ENCODE measurements around the gene CALML5.
"Not testable (repeated sequence)": the region's sequence is repeated elsewhere in the genome, so short reads cannot be mapped to it uniquely, and the experiment has no call there.

CALML5 gene

GRCh38 chr10:5479481-5480161, 19.7 kb downstream of the CALML5 start:
- DNase-seq = peak; percentile 19

- peak; percentile 15 for DNase-seq
Observed at GRCh38 chr10:5478694-5479305, 20.6 kb downstream of the CALML5 start.

GRCh38 chr10:5477948-5478693, 21.2 kb downstream of the CALML5 start:
- DNase-seq = peak; percentile 13

DNA sequence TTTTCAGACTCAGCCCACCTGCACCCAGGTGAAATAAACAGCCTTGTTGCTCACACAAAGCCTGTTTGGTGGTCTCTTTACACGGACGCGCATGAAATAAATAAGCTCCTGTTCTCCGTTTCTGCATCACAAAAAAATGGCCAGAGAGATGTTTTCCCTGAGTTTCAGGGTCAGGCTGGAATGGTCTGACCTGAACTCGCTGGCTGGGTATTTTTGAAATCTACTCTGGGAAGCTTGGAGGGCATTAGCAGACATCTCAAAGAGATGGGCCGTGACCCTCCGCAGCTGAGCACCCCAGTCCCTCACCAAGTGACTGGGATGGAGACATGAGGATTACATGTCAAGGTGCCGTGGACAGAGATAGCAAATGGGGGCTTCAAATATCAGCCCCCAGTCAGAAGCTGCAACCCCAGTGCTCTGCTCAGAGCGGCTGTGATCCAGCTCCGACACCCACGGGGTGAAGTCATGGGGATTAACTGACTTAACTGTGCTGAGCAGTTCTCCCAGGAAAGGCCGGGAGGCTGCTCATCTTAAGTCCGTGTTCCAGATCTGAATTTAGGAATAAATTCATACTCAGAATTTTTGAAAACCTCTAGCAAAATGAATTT, 22.3 kb downstream of the CALML5 start:
- peak; percentile 23 for DNase-seq

DNA sequence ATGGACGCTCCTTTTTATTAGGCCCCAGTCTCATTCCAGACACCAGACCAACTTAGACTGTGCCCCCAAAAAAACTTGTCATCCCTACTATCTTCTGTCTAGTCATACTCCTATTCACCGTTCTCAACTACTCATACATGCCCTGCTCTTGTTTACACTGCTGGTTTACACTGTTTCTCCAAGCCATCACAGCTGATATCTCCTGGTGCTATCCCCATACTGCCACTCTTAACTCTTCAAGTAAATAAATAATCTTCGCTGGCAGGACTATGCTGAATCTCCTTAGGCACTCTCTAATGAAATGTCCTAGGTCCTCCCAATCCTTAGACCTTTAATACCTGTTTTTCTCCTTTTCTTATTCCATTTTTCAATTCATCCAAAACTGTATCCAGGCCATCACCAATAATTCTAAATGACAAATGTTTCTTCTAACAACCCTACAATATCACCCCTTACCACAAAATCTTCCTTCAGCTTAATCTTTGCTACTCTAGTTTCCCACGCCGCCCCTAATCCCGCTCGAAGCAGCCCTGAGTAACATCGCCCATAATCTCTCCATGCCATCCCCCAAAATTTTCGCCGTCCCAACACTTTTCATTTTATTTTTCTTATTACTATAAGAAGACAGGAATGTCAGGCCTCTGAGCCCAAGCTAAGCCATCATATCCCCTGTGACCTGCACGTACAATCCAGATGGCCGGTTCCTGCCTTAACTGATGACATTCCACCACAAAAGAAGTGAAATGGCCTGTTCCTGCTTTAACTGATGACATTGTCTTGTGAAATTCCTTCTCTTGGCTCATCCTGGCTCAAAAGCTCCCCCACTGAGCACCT, 23.2 kb downstream of the CALML5 start:
- peak; percentile 2 for DNase-seq

- DNase-seq = not testable (repeated sequence)
Observed at GRCh38 chr10:5475088-5475487, 24.3 kb downstream of the CALML5 start.

DNA sequence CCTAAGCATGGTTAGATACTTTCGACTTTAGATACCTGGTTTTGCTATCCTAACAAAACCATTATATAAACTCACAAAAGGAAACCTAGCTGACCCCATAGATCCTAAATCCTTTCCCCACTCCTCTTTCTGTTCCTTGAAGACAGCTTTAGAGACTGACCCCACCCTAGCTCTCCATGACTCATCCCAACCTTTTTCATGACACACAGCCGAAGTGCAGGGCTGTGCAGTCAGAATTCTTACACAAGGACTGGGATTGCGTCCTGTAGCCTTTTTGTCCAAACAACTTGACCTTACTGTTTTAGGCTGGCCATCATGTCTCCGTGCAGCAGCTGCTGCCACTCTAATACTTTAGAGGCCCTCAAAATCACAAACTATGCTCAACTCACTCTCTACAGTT, 24.7 kb downstream of the CALML5 start:
- DNase-seq = not testable (repeated sequence)

- DNase-seq = no peak
Observed at GRCh38 chr10:5470062-5470751, 29.2 kb downstream of the CALML5 start.

DNA sequence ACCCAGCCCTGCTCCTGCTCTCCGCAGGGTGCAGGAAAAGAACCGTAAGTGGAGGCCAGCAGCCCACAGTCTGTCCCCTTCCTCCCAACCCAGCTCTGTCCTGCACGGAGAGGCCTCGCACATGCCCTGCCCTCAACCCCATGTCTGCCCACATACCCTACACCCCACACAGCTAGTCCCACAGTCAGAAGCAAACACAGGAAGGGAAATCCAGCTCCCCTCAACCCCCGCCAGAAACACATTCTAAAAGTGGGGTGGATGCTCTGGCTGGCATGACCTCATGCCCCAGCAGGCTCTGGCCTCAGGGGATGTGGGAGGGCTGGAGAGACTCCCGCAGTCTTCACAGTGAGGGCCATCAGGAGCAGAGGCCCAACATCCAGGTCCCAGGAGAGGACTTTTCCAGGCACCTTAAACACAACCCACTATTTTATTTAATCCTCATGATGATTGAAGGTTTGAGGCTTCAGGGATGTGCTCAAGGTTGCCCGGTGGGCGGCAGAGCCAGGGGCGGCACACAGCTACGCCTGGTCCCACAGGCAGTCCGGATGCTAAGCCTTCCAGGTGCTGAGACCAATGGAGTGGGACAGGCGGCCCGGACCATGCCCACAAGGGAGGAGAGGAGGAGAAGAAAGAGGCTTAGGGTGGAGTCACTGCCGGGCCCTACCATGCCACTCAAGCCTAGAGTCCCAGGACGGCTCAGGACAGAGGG, 29.9 kb downstream of the CALML5 start:
- no peak for DNase-seq

DNA sequence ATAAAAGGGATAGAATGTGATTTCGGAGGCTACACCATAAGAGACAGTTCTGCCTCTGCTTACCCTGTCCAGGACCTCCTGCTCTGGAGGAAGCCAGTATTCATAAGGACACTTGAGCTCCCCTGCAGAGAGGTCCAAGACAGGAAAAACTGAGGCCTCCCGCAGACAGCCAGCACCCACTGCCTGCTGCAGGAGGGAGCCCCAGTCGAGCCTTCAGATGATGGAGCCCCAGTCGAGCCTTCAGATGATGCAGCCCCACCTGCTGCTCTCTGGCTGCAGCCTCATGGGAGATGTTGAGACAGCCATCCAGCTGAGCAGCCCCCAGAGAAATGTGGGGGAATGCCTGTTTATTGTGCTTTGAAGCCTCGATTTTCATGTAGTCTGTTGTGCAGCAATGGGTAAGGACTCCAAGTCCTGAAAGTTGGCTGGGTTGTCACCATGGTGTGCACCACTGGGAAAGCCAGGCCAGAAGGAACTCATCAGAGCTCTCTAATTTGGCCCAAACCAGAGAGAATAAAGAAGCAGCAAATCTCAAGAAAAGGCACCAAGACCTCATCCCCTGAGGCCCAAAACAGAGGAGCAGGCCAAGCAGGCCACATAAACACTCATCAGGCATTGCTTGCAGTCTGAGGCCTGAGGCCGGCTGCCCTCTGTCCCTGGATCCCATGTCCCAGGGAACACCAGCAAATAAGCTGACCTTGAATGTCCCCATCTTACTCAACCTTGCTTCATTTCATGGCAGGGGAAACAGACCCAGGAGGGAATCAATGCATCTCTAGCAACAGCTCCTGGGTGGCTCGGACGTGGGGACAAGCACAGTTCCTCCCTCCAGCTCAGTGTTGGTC, 30.9 kb downstream of the CALML5 start:
- DNase-seq = no peak

GRCh38 chr10:5467634-5468255, 31.6 kb downstream of the CALML5 start:
- no peak for DNase-seq

GRCh38 chr10:5467207-5467535, 32.2 kb downstream of the CALML5 start:
- DNase-seq = peak; percentile 76

DNA sequence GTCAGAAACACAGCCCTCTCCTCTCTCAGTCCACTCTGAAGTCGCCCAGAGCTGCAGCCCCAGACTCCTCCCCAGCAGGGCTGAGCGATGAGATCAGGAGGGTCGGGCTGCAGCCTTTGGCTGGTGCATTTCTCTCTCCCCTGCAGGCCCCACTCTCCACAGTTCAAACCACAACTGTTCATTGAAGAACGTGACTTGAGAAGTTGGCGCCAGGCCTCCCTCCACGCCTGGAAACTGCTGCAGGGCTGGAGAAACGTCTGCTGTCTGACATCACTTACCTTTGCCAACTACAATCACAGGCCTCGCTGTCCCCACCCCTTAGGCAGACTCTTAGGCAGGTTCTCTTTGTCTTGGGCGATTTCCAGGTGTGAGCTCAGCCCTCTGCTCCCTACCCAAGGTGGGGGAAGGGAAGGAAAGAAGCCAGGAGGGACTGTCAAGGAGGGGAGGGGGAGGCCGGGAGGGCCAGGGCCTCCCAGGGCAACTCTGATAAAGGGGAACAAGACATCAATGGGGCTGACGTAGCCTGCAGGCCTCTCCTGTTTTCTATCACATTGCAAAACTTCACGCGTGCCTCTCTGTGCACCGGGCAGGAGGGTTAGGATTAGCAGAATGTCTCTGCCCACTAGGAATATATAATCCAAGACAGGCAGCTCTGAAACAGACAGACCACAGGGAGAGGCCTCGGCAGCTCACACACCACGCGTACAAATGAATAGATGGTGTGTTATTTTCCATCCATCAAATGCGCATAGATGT, 32.7 kb downstream of the CALML5 start:
- DNase-seq = peak; percentile 92

DNA sequence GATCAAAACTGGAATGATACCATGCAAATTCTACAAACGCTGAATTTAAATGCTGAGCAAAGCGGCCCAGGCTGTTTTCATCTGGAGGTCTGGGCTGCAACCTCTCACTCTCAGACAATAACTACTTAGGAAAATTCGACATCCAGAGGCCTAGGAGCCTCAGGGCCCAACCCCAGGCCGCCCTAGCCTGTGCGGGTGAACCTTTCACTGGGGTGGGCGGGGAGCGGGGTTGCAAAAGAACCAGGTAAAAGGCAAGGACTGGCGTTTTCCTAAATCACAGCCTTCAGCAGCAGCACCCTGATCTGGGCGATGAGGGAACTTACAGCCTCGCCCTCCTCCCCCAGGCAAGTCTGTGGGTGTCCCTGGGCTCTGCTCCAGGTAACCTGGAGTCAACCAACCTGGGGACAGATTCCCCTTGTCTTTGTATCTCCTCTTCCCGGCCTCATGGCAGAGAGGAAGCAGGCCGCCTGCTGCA, 33.4 kb downstream of the CALML5 start:
- DNase-seq = no peak

- no peak for DNase-seq
Observed at GRCh38 chr10:5464546-5464945, 34.8 kb downstream of the CALML5 start.

DNA sequence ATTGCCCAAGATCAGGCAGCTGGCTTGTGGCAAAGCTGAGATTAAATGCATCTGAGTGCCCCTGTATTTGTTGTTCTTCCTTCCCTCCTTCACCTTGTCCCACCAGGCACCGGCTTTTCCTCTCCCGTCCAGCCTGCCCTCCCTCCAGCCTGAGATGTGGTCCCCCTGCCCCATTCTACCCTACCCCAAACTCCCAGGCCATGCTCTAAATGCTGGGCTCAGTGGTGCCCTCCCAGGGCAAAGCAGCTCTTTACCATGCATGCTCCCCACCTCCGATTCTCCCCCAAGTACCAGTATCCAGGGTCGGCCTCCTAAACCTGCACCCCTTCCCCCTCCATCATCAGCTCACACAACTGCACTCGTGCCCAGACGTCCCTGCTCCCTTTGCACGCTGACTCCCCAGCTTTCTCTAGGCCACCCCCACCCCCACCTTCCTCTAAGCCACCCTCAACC, 36.5 kb downstream of the CALML5 start:
- DNase-seq = no peak

DNA sequence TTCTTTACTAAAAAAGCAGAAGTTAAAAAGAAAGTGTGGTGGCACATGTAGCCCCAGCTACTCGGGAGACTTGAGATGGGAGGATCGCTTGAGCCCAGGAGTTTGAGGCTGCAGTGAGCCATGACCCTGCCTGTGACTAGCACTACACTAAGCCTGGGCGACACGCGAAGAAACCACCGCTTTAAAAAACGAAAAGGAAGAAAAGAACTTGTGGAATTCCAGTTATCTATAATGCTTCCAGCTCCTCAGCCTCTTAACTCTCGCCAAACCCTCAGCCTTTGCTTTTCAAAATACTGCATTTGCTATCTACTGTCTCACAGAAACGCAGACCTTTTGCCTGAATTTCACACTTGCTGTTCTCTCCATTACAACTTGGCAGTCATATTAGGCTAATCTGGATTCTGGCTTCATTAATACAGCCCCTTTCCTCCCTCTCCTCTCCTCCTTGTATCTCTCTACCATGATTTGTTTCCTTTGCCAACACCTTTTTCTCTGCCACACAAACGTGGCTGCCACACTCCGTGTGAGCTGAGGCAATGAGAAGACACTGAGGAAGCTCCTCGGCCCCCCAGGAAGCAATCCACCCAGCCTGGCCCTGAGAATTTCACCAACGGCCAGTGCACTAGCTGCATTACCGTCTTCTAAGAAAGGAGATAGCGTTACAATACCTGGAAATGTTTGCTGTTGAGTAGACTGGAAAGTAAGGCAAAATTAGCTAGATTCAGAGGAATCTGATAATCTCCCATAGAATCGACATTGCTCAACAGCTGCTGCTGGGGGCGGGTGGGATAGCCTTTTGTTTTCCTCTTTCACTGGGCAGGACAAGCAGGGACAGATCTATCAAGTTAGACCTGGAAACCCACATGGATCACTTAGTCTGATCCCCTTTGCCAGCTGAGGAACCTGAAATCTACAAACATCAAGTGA, 37.2 kb downstream of the CALML5 start:
- no peak for DNase-seq

DNA sequence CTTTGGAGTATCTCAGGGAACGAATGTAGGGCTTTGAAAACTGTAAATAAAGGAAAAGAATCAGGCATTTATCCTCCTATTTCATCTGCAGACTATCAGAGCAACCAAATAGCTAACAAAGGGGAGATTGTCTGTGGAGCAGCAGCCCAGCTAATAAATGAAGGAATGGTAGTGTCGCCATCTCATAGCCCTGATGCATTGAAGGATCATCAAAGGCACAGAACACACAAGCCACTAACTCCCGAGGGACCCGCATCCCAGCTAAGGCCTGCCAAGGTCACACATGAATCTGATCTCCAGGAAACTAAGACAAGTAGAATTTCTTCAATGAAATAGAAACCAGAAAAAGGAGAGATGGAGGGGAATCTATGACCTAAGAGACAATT, 38.2 kb downstream of the CALML5 start:
- no peak for DNase-seq

All from femur (tissue), 1 donor.